ENCODE results near the gene TBC1D8.

Gene TBC1D8

DNA sequence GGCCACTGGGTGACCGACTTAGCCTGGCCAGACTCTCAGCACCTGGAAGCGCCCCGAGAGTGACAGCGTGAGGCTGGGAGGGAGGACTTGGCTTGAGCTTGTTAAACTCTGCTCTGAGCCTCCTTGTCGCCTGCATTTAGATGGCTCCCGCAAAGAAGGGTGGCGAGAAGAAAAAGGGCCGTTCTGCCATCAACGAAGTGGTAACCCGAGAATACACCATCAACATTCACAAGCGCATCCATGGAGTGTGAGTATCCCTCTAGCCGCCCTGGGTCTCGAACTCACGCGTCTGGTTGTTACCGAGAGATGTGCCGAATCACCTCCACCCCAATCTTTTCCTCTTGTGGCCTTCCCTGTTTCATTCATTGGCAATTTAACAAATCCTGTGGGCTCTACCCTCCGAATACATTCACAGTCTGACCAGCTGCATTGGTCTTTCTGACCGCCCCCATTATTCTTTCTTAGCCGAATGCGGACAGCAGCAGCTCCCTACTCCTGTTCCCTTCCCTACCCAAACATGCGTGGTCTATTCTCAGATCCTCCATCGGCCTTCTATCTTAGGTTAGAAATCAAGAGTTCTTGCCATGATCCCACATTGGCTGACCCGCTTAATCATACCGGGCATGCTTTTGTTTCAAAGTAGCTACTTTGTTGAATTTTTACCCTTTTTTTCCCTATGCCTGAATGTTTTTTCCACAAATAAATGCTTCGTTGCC lies 148.5 kb downstream of the TBC1D8 start:
- no peak for DNase-seq (ENCODE audit: low read depth in 1 of 2, low spot score in 1 of 2)

DNA sequence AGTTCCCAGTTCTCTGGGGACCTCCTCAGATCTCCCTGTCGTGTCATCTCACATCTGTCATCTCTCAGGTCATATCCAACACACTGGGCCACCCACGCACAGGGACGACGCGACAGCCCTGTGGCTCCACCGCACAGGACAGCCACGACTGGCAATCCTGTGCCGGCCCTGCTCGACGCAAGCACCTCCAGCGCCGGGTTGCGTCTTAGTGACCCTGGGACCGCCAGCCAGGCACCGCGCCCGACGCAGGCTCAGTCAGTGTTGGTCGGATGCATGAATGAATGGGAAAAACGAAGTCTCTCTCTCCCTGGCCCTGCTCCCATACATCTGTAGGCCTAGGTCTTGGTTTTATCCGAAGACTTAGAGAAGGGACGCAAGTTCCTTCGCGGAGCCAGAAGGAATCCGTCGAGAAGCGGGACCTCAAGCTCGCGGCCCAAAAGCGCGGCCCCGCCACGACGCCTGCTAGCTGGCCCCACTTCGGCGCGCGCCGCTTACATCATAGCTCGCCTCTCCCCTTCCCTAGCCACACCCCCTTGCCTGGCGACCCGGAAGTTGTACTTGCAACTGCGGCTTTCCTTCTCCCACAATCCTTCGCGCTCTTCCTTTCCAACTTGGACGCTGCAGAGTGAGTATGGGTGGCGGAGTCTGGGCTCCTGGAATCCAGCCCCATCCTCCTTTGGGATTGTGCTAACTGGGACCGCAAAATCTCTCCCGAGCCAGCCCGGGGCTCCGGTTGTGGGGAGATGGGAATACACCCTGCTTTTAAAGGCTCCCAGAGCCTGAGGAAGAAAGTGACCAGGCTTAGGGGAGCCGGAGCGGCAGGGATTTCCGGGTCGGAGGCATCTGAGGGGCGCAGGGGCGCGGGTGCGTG lies 149.3 kb downstream of the TBC1D8 start, which contains the start of gene RPL31:
Gene RPL31, plus strand, starts transcription at position 599 of the 871 bp plus-strand sequence. CDS start 413 bp downstream, outside the sequence.
- DNase-seq (ENCODE audit: low read depth in 1 of 2, low spot score in 1 of 2): peak; percentile 92 to 93

DNA sequence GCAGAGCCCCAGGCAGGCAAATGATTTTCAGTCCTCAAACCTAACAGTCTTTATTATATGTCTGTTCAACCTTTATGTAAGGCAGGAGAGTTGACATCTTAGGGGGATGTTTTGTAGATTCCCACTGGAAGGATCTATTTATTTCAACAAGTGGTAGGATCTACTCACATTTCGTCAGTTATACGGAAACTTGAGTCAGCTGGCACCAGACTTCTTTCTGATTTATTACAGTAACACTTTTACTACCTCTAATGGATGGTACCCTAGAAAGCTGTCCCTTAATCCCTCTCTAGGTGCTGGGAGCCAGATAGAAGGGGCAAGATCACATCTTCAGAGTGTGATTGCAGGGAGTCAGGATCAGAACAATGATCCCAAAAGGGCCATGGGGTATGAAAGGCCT lies 151.2 kb downstream of the TBC1D8 start:
- DNase-seq (ENCODE audit: low read depth in 1 of 2, low spot score in 1 of 2): no peak

DNA sequence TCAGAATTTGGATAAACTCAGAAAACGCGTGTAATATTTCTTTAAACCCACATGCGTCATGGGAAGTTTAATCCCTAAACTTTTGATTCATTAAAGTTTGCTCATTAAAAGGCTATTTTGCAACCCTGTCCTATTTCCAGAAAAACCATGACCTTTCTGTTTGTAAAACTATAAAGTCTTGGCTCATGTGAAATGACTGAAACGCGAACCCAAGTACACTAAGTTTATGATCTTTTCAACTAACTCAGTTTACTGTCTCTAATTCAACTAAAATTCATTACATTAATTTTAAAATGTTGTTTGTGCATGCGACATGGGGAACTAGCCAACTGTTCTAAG lies 153.0 kb downstream of the TBC1D8 start:
- no peak for DNase-seq (ENCODE audit: low read depth in 1 of 2, low spot score in 1 of 2)

DNA sequence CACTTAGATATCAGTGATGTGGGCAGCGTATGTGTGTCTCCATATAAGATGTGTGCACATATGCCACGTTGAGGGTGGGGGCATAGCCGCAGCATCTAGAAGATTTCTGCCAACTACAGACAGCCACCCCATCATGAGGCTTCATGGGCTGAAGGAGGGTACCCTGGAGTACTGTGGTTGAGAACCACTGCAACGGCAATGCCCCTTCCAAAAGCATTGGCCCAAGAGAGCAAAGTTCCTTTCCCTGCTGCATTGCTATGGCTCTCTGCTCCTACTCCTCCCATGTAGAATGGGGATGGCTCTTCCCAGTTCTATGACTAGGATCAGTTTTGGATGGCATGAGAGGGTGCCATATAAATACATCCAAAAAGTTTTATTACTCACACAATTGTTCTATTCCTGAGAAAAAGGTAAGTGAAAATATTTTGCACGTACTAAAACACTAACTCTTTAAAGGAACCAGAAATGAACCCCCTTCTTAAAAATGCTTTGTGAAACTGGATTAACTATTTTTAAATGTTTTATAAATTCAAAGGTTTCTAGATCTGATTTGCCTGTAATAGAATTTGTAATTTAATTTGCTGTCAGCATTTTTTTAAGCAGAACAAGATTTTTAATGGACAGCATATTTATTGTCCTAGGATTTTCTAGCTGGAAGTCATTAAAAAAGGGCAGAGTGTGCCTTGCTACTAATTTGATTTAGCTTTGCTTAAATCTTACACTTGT lies 153.5 kb downstream of the TBC1D8 start:
- DNase-seq (ENCODE audit: low read depth in 1 of 2, low spot score in 1 of 2): no peak

DNA sequence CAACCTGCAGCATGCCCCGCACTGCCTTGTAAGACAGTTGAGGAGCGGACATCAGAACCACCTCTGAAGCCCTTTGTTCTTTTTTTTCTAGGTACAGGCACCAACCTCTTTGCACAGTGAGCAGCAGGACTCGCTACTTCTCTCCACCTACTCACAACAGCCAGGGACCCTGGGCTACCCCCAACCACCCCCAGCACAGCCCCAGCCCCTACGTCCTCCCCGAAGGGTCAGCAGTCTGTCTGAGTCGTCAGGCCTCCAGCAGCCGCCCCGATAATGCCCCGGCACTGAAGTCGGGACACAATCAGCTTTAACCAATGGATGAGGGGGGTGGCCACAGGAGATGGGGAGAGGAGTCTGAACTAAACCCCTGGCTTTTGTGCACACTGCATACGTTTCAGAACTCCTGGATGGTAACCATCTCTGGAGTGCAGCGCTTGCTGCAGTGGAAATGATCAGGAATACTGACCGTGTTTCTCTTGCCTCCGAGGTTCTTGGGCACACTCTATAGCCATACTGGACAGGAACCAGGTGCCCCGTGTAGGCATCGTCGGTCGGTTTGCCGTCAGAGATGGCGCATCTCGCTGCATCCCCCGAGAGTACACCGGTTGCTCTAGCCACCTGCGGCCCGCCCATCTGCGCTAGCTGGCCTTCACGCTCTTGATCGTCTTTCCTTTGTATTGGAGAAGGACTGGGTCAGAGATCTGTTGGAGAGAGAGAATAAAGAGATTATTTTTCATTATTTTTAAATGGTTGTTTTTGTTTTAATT lies 155.7 kb downstream of the TBC1D8 start:
- no peak for DNase-seq (ENCODE audit: low read depth in 1 of 2, low spot score in 1 of 2)

DNA sequence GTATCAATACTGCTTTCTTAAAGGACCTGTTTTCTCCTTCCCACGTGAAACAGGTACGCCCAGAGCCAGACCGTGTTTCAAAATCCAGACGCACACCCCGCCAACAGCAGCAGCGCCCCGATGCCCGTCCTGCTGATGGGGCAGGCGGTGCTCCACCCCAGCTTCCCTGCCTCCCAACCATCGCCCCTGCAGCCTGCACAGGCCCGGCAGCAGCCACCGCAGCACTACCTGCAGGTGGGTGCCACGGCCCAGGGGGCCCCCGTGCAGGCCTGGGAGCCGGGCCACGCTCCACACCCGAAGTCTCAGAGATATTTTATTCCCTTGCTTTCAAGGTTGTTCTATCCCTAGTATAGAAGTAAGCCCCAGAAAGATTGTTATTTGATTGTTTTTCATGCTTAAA lies 157.9 kb downstream of the TBC1D8 start:
- no peak for DNase-seq (ENCODE audit: low read depth in 1 of 2, low spot score in 1 of 2)

DNA sequence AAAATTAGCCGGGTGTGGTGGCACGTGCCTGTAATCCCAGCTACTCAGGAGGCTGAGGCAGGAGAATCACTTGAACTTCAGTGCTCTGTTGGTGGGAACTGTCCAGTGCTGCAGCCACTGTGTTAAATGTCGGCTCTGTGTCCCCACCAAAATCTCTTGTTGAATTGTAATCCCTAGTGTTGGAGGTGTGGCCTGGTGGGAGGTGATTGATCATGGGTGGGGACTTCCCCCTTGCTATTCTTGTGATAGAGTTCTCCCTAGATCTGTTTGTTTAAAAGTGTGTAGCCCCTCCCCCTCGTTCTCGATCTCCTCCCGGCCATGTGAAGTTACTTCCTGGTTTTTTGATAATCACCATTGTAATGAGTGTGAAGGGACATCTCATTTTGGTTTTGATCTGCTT lies 158.9 kb downstream of the TBC1D8 start:
- no peak for DNase-seq (ENCODE audit: low read depth in 1 of 2, low spot score in 1 of 2)

DNA sequence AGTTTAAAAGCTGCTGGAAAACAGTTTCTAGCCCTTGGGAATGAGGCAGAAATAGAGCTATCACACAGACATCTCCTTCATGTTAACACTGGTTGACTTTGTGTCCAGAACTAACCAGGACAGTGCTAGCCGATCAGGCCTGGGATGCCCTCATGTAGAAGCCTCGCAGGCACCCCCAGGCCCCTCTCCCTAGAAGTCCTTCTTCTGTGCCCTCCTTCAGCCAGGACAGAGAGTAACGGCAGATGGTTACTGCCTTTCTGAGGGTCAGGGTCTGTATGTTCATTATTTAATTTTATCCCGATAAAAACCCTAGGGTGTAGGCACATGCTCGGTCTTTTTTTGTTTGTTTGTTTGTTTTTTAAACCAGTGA lies 159.8 kb downstream of the TBC1D8 start:
- no peak for DNase-seq (ENCODE audit: low read depth in 1 of 2, low spot score in 1 of 2)

DNA sequence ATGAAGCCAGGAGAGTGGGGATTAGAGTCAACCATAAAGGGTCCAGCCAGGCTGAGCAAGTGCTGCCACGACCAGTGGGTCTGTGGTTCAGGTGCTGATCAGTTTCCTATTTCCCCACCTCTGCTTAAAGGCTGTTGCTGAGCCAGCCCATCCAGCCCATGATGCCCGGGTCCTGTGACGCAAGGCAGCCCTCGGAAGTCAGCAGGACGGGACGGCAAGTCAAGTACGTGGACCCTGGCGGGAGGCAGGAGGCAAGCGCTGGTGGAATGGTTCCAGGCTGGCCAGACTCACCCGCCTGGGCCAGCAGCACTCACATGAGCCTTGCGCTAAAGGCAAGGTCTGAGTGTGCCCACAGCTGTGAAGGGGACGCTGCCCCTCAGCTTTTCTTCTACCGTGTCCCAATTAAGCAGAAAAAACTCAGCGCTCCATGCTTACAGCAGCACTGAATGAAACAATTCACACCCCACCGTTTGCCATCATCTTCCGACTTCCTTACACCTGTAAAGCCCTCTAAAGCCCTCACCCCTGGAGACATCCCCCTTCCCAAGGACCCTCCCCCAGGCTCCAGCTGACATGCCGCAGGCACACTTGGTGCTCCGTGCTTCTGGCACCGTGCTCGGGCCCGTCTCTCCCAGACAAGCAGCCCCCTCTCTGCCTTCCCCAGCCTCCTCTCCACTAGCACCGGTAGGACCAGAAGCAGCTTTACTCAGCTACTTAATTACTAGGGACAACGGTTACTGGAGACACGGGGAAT lies 160.4 kb downstream of the TBC1D8 start:
- DNase-seq (ENCODE audit: low read depth in 1 of 2, low spot score in 1 of 2): no peak

DNA sequence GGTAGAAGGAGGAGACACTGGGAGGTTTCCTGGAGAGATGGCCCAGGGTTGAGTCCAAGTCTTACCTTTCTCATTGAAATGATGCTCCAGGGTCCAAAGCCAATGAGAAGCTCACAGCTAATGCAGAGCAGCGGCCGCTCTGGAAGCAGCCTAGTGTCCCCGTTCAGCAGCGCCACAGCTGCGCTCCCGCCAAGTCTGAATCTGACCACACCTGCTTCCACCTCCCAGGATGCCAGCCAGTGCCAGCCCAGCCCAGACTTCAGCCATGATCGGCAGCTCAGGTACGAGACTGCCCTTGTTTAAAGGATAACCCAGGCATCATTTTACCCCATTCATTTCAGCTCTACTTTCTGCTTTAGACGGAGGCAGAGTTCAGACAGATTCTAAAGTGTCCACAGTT lies 161.0 kb downstream of the TBC1D8 start:
- DNase-seq (ENCODE audit: low read depth in 1 of 2, low spot score in 1 of 2): no peak

DNA sequence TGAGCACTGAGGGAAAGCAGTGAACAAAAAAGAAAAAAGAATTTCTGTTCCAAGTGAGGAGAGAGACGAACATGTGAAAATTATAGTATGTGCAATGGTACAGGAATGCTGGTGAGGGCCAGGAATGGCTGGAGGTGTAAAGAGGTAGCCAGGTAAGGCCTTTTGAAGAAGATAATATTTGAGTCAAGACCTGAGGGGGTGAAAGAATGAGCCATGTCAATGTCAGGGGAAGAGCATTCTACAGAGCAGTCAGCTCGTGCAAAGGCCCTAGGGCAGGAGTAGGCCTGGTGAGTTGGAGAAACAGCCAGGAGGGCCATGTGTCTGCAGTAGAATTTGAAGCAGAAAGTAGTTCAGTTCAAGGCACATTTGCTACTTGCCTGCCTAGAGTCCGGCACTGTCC lies 161.5 kb downstream of the TBC1D8 start:
- no peak for DNase-seq (ENCODE audit: low read depth in 1 of 2, low spot score in 1 of 2)

DNA sequence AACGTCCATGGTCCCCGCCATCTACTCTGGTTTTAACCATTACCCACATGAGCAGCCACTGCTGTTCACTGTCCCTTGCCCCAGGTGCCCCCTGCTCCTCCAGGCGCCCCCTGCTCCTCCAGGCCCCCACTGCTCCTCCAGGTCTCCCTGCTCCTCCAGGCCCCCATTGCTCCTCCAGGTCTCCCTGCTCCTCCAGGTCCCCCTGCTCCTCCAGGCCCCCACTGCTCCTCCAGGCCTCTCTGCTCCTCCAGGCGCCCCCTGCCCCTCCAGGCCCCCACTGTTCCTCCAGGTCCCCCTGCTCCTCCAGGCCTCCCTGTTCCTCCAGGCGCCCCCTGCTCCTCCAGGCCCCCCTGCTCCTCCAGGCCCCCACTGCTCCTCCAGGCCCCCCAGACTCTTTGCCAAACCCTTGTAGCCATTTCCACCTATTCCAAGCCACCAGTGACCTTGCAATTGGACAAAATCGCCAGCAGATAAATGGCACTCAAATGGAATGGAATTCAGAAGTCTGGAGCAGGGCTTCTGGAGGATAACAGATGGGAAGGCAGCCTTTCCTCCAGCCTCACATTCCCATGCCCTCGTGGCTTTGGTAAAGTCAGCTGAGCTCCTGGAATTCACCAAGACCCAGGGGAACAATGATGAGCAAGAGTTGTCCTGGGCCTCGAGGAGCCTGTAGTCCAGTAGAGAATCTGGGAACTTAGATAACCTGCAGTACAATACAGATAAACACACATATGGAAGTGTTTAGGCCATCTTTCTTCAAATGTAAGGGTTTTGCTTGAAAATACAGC lies 162.4 kb downstream of the TBC1D8 start:
- no peak for DNase-seq (ENCODE audit: low read depth in 1 of 2, low spot score in 1 of 2)

DNA sequence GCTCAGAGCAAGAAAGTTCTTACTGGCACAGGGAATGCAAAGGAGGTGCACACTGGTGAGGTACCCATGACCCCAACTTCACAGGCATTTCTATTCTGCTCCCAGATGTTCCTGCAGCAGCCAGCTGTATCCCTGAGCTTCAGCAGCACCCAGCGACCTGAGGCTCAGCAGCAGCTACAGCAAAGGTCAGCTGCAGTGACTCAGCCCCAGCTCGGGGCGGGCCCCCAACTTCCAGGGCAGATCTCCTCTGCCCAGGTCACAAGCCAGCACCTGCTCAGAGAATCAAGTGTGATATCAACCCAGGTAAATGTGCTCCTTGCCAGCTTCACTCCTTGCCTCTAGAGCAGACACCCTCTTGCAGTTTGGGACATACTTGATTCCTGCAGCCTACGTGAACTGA lies 163.2 kb downstream of the TBC1D8 start:
- DNase-seq (ENCODE audit: low read depth in 1 of 2, low spot score in 1 of 2): no peak

DNA sequence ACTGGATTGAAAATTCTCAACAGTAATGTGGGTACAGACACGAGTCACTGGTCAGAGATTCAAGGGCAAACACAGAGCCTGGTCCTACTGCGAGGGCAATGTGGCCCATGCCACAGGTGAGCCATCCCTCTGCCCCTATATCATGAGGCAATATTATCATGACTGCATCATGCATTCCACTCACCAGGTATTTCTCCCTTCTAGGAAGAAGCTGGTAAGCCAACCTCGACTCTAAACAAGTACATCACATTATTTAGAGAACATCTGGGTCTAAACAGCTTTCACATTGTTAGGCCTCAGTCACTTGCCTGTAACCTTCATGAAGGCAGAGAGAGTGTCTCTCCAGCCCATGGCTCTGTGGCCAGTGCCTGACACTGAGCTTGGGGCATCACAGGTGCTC lies 163.6 kb downstream of the TBC1D8 start:
- no peak for DNase-seq (ENCODE audit: low read depth in 1 of 2, low spot score in 1 of 2)

DNA sequence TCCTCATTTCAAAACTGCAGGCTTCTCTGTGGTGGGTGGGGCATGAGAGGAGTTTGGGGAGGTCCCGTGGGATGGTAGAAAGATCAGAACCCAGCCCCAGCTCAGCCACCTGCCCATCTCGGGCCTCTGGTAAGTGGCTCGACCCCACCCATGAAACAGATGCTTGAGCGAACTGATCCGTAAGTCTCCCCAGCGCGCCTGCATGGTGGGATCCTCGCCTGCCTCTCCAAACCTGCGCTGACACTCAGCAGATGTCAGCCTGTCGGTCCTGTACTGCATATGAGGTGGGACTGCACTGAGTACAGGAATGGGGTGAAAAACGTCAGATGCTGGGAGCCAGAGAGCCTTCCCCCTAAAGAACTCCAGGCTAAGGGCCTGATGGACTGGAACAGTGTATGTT lies 165.0 kb downstream of the TBC1D8 start:
- no peak for DNase-seq (ENCODE audit: low read depth in 1 of 2, low spot score in 1 of 2)

DNA sequence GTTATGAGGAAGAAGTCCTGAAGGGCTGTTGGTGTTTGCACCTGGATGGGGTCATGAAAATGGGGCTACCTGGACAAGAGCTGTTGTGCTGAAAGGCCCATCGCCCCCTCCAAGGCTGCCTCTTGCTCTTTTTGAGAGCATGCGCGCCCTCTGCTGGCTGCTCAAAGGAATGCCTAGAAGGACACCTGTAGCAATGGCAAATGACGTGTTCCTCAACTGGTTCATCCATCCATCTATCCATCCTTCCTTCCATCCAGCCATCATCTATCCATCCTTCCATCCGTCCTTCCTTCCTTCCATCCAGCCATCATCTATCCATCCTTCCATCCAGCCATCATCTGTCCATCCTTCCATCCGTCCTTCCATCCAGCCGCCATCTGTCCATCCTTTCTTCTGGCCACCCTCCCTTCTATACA lies 166.3 kb downstream of the TBC1D8 start:
- peak; percentile 54 to 59 for DNase-seq (ENCODE audit: low read depth in 1 of 2, low spot score in 1 of 2)

DNA sequence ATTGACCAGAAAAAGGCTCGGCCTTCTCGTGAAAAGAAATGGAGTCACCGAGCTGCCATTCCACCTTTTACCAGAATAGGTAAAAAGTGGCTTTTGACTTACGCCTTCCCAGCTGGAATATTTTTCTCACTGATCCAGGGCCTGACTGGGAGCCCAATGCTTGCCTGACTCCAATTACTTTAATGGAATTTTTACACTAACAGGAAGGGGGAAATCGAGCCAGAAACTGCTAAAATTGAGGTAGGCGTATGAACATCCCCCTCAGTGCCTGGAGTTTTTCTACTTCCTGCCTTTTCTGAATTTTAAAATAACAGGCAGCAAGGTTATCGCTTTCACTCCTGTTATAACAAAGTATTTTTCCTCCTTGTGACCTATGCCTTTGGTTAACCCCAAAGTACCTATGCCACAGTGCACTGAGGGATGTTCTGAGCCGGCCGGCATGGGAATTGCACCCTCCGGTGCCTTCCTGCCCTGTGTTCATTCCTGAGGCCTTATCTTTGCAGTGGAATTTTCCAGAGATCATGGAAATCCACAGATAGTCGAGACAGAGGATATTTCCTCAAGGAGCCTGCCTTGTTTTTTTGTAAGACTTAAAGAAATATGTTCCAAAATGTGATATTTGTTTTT lies 167.4 kb downstream of the TBC1D8 start:
- DNase-seq (ENCODE audit: low read depth in 1 of 2, low spot score in 1 of 2): no peak

DNA sequence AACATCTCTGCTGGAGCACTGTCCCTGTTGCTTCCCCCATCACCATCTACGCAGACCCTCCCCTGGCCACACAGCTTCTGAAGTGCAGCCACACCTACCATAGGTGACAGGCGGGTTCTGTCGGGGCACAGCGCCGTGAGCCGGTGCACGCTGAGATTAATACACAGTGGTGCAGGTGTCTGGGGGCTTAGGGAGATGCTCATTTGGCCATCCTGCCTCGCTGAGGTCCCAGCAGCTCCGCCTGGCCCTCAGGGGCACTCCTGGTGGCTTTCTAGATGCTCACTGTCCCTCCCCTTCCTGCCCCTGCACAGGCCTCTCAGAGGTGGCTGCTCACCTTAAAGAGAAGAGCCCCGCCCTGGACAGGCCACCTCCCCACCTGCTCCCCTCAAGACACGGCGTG lies 168.0 kb downstream of the TBC1D8 start:
- no peak for DNase-seq (ENCODE audit: low read depth in 1 of 2, low spot score in 1 of 2)
